GM19397 (cell line): ENCODE results near the gene RFPL2.
"Not testable (repeated sequence)": the region's sequence is repeated elsewhere in the genome, so short reads cannot be mapped to it uniquely, and the experiment has no call there.

ENCODE experiments used
- ATAC-seq: cut with Tn5 transposase; IDR thresholded peaks from one replicate; pipeline ENCODE4 v1.9.1; 2021; ENCODE audit warnings: mild to moderate bottlenecking, moderate library complexity; ENCODE audit not compliant: unreplicated experiment

Gene RFPL2

GRCh38 chr22:32175115-32175514 is 29.8 kb downstream of the RFPL2 start:
- ATAC-seq = no peak

GRCh38 chr22:32165681-32166080 is 39.2 kb downstream of the RFPL2 start:
- ATAC-seq = no peak

- ATAC-seq = no peak
Measured at GRCh38 chr22:32164075-32164860, 40.6 kb downstream of the RFPL2 start.

- not testable (repeated sequence) for ATAC-seq
Measured at GRCh38 chr22:32160411-32160810, 44.5 kb downstream of the RFPL2 start.

- ATAC-seq = no peak
Measured at GRCh38 chr22:32158712-32159533, 46.0 kb downstream of the RFPL2 start, which contains the start of gene C22orf42. Gene C22orf42 (minus strand): TSS chr22:32159303. CDS start chr22:32159215, 88 bp downstream.

GRCh38 chr22:32157632-32158031 is 47.2 kb downstream of the RFPL2 start:
- ATAC-seq = not testable (repeated sequence)

GRCh38 chr22:32154727-32155126 is 50.1 kb downstream of the RFPL2 start:
- not testable (repeated sequence) for ATAC-seq

- not testable (repeated sequence) for ATAC-seq
Measured at GRCh38 chr22:32151641-32152040, 53.2 kb downstream of the RFPL2 start.

GRCh38 chr22:32150647-32151046 is 54.2 kb downstream of the RFPL2 start:
- ATAC-seq = not testable (repeated sequence)

- not testable (repeated sequence) for ATAC-seq
Measured at GRCh38 chr22:32148372-32148771, 56.5 kb downstream of the RFPL2 start.

GRCh38 chr22:32147128-32147527 is 57.7 kb downstream of the RFPL2 start:
- ATAC-seq = not testable (repeated sequence)

- ATAC-seq = no peak
Measured at GRCh38 chr22:32144496-32145274, 60.2 kb downstream of the RFPL2 start.

- ATAC-seq = no peak
Measured at GRCh38 chr22:32142600-32142999, 62.3 kb downstream of the RFPL2 start.

GRCh38 chr22:32140688-32141087 is 64.2 kb downstream of the RFPL2 start:
- not testable (repeated sequence) for ATAC-seq
